Stimulated activated CD8-positive, alpha-beta memory T cell treated with anti-CD3 and anti-CD28 coated beads, Interleukin-4, amount 100 ng/mL, for 4 hours (primary cell): ENCODE measurements around the gene EIF6.
"Not testable (repeated sequence)": the region's sequence is repeated elsewhere in the genome, so short reads cannot be mapped to it uniquely, and the experiment has no call there.

ENCODE experiments used
- DNase-seq, 2 donors: peaks; one replicate each; pipeline ENCODE4 v3.0.0-alpha.2; 2020; ENCODE audit warnings: low read depth in 2 of 2, low spot score in 1 of 2

EIF6 gene

DNA sequence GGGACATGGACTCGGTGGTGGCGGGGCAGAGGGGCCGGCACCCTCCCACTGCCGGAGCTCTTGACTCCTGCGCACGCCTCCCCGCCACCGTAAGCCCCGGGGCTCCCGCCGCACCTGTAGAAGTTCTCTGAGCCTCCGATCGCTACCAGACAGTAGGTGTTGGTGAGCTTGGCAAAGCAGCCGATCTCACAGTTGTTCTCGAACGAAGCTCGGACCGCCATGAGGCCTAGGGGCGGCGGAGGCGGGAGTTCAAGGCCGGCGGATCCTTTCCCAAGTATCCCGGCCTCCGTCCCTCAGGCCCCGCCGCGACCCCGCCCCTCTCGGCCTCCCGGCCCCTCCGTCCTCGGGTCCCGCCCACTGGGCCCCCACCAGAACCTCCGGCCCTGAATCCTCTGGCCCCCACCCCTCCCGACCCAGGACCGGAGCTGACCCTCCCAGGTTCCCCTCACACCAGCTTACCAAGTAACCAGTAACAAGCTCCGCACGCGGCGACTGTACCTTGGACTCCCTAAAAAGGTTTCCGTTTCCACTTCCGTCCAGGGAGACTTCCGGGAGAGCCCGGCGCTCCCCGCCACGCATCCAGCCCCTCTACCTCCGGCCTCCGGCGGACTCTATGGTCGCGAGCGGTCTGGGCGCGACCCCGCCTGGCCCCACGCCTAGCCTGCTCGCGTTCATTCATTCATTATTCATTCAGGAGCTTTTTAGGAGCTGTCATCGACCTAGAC lies at the start of gene EIF6:
Gene EIF6 (minus strand): TSS at position 506 of the 725 bp plus-strand sequence. CDS start 285 bp downstream, at position 221.
- DNase-seq: peak; percentile 49 to 53

DNA sequence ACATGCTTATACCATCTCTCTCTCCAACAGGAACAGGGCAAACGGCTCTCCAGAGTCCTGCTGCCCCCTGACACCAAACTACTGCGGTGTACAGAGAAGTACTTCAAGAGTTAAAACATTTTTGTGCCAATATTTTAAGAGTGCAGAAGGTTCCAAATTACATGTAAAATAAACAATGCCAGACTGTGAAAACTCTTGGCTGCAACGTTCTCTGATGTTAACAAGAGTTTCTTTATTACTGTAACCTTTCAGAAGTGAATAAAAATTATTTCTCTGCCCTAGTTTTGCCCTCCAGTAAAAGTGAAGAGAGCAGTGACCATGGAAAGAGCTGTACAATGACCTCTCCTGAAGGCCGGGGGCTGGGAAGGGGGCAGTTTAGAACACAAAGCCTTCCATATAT lies 49.0 kb upstream of the EIF6 start:
- DNase-seq: no peak

DNA sequence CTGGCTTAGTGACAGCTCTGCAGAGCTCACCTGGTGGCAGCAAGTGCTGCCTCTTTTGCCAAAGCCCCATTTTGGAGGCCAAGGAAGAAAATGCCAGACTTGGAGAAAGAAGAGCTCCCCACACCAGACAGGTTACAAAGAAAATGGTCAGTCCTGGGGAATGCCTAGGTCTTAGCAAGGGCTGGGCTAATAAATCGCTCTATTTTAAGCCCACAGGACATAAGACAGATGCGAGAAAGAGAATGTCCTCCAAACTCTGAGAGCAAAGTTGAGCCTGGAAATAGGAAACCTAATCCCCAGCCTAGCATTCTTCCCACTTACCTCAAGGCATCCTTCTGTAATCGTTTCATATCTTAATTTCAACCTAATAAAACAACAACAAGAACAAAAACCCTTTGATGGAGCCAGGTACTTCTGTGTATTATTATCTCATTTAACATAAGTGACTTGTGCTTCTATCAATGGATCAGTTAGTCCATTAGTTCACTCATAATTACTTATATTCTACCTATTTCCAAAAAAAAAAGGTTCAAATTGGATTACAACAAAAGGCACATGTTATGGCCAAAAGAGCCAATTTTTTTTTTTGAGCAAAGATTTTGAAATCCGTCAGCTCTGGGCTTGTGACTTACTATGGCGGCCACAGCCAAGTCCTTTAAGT lies 48.1 kb upstream of the EIF6 start:
- DNase-seq: no peak

DNA sequence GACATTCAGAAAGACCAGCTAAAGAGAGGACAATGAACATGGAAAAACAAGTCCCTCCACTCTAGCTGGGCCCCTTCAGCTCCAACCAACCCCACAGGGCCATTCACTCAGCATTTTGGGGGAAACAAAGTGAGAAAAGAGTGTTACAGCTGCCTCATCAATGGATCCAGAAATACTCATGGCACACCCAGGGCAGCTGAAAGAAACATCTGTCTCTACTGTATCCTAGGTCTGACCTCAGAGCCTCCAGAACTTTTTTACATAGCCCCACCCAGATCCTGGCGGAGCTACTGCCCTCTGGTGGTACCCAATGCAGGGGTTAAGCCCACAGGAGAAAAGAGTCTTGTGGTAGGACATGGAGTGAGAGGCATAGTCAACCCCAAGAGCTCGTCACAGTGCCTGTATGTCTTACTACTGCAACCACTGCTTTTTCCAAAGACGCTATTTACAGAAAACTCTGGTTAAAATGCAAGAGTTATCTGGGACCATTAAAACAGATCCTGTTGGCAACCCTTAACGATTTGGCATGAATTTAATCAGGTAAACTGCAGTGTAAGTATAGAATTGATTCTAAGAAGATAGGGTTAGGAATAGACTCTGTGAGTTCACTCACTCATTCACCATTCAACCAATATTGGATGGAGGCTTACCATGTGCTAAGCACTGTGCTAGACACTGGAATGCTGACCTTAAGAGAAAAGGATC lies 45.0 kb upstream of the EIF6 start:
- DNase-seq: no peak

DNA sequence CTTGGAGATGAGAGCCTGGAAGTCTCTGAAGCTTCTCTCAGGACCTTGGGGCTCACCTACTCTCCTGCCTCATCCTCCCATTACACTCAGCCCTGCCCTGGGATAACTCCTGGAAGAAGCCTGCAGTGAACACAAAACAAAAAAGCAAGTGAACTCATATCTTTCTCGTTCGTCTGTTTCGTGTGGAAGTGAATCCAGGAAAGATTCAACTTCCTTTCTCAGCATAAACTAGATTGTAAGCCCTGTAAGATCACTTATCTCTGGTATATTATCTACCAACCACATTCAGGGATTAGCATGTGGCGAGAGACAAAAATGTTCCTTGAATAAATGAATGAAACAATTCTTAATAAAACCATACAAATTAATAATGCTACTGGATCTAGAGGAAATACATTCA lies 44.1 kb upstream of the EIF6 start:
- no peak for DNase-seq

DNA sequence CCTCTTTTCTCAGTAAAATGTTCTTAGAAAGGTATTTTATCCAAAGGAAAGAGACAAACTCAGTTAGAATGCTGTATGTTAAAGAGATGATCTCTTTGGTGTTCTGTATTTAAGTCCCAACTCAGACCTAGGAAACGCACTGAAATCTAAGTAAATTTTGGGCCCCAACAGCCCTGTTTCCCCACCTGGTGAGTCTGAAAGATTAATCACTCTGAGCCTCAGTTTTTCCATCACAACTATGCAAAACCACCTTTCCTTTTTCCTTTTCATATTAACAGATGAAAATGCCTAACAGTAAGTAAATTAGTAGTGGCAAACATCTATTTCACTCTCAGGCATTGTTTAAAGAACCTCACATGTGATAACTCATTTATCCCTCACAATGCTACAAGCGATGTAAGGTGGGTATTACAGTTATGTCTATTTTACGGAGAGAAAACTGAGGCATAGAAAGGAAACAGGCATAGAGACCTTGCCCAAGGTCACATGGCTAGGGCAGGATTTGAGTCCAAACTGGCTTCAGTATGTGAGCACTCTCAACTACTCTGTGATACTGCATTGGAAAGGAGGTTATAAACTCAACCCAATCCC lies 43.6 kb upstream of the EIF6 start:
- DNase-seq: no peak

DNA sequence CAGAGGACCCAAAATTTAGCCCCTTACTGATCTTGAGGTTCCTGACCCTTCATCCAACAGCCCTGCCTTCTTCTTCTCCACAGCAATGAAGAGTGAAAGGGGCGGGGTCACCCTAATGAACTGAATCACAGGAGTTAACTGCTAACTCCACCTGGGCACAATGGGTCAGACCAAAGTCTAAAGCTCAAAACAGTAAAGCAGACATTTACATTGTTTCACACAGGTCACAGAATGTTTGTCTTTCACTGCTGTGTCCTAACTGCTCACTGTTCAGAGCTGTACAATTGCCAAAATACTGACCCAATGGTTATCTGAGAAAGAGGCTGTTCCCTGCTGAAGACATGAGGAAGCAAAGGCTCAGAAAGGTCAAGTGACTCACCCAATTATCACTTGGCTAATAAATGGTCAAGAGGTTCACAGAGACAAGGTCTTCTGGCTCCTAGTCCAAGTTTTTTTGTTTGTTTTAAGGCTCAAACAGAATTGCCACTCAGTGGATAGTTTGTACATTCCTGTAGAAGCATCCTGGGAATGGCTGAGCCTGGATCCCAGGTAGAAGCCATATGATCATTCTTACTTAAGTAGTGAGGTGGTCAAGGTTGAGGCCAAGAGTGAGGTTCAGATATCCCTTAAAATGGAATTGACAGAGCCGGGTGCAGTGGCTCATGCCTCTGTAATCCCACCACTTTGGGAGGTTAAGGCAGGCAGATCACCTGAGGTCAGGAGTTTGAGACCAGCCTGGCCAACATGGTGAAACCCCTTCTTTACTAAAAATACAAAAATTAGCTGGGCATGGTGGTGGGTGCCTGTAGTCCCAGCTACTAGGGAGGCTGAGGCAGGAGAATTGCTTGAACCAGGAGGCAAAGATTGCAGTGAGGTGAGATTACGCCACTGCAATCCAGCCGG lies 42.8 kb upstream of the EIF6 start:
- DNase-seq: no peak

DNA sequence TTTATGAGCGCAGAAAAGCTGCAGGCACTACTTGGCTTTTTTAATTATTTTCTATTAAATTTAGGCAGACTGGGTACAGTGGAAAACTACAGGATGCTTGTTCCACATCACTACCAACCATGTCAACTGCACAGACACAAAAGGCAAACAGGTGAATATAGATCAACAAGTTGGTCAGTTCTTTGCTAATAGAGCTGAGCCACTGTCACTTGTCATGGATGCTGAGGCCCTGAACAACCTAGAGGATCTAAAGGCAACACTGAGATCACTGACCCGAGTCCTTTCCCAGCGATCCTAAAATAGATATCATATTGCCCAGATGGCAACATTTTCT lies 42.1 kb upstream of the EIF6 start:
- DNase-seq: no peak

DNA sequence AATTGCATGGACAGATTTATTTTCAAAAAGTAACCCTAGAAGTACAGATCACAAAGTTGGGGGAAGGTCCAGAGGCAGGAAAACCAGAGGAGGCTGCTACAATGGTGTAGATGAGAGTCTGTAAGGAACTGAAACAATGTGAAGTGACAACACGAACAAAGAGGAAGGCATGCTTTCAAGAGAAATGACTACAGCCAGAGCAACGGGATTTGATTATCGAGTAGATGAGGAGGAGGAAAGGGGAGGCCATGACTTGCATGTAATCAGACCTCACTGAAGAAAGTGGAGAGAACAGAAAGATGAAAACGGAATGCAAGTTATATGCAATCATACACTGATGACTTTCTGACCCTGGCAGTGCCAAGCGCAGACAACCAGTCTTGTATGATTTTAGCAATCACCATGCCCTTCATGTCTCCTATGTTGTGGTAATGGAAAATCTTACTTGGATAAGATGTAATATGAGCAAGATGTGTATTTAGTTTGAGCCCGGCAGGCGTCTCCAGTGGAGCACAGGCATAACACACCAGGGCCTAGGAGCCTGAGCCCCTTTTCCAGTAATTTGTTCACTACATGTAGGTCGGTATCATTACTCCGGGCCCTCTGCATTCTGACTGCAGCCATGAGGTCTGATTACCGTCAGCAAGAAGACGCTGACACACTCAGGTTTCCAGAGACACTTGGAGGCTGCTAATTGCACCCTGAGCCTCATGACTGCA lies 41.6 kb upstream of the EIF6 start:
- DNase-seq: no peak

DNA sequence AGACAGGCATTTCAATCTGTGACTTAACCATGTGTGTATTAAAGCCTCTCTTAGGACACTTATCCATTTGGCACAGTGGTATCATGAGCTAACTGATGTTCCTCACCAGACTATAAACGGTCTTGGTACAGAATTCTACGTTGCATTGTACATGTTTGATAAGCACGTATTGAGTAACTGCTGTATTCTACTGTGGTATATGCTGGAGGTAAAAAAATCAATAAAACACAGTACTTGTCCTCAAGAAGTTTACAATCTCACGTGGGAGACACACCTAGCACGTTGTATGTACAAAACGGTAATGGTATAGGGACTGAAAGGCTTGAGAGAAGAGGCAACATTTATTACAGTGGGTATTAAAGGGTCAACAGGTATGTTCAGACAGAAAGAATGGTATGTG lies 40.8 kb upstream of the EIF6 start:
- no peak for DNase-seq

DNA sequence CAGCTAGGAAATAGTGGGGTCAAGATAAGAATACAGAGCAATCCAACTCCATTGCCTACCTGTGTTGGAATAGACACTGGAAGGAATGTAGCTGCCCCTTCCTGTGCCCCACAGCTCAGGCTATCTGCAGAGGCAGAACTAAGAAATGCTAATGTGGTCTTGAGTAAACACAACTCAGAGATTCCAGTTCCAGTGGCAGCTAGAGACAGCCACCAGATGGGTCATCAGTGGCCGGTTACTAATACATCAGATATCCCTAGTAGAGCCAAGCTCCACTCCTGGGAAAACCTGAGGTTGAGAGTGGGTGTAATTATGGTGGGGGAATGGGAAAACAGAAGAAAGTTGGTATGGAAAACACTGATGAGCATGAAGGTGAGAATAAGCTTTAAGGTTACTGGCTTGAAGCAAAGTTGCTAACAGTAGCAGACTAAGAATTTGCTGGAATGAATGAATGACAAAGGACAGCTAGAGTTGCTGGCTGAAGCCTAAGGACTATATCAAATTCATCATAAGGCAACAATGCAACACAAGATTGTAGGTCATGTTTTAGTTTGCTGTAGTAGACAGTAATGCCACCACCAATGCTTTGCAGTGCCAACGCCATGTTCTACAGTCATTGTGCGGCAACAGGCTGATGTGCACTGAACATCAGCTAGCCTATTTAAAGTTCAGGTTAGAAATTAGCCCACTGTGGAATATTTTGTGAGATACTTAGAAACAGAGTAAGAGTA lies 36.0 kb upstream of the EIF6 start:
- no peak for DNase-seq

DNA sequence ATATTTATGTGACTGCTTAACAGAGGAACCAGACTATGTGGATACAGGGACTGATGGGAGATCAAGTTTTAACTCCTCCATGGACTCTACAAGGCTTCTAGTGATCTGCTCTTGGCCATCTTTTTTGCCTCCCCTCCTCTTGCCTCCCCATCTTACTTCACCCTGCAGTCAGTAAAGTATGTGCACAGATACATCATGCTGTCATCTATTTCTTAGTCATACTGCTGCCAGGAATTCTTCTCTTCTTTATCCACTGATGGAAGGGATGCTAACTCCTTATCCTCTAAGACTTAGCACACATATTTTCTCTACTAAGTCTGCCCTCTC lies 35.3 kb upstream of the EIF6 start:
- no peak for DNase-seq

DNA sequence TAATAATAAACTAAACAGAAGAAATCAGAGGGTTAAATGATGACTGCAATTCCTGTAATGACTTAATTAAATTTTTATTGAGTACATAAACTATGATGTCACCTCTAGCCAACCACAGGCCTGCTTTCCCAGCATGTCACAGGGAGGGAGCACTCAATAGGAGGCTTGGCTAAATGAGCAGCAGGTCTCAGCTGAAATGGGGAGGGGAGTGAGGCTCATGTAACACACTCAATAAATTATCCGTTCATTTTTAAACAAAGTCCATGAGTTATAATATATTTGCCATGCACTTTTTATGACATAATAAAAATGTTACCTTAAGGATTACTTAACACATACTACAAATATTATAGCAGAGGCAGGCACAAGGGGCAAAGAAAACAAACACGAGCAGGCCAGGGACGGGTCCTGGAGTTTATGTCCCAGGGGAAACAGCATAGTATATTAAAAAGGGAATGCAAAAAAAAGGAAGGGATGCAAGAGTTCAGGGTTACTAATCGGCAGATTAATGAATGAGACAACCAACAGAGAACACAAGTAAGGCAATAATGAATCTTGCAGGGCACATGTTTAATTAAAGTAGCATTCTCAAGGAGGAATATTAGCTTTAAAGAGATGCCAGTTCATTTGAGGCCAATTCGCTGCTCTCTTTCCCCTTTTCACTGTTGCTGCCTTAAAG lies 34.8 kb upstream of the EIF6 start:
- no peak for DNase-seq

DNA sequence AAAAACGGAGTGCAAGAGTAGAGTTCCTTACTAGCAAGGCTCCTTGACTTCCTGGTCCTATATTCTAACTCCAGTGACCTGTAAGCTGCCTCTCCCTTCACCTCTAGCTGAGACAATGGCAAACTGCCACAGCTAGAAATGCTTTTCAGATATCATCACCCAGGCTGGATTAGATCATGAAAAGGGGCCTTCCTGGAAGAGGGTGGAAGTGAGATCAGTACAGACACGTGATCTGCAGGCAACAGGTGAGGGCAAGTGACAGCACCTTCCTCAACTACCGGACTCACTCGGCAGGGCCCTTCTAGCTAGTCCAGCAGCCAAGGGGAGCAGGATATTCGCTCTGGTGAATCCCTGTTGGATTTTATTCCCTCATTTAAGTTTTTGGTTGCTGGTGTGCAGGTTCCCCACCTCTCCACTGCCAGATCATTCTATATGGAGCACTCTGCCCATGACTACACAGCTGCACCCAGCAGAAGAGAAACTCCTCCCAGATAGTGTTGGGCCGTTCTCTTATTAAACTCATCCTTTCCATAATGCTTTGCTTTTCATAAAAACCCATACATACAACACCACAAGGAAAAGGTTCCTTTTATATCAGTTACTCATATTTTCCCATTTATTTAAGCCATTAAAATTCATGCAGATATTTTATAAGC lies 34.1 kb upstream of the EIF6 start:
- DNase-seq: no peak

DNA sequence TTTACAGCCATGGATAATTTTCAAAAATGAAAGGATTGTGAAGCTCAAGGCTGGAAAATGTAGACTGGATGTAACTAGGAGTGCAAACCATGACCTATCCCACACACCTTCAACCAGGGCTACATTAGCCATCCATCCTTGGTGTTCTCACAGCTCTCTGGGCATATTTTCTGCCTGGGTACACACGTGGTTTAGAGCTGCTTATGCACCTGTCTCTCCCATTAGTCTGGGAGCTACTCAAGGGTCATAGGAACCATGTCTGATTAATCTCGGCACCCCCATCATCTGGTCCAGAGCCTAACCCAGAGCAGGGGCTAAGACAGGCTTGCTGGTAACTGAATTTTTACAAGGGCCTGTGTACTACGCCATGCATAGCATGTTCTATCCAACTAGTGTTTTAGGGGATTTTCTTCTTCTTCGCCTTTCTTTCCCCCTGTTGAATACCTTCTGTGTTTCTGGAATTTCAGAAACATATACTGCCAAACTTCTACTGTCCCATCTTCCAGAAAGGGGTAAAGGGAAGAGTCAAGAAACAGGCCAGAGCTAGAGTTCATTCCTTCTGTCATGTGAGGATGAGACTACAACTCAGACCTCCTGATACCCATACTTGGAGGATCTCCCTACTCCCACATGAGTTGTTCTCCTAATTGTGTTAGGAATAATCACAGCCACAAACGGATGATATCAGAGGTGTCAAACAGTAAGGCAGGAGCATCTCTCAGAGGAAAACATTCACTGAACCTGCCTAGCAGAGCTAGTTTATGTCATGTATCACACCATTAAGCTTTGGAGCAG lies 33.0 kb upstream of the EIF6 start:
- no peak for DNase-seq

DNA sequence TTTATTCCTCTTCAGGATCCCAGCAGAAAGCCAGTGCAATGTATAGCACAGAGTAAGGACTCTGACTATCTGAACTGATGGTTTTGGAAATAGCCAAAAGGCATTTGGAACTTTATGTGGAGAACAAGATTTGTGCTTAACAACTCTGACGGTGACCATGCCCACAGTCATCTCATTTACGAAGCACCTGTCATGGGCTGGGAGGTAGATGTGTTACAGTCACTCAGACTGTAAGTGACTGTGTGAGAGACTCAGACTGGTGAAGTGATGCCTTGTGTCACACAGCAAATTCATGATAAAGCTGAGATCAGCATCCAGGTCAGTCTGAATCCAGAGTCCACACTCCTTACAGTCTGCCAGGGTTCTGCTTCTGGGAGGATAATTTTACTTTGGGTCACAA lies 31.5 kb upstream of the EIF6 start:
- no peak for DNase-seq

DNA sequence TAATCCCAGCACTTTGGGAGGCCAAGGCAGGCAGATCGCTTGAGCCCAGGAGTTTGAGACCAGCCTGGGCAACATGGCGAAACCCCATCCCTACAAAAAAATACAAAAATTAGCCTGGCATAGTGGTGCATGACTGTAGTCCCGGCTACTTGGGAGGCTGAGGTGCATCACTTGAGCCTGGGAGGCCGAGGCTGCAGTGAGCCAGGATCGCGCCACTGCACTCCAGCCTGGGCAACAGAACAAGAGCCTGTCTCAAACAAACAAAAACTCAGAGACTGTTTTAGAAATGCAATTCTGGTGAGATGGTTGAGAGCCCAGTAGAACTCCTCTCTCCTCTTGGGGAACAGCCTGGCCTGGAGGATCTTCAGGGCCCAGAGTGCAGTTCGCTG lies 31.1 kb upstream of the EIF6 start:
- DNase-seq: not testable (repeated sequence)
